ENCODE measurements around the gene LRRTM3.

- TF ChIP-seq, protein P1, sequence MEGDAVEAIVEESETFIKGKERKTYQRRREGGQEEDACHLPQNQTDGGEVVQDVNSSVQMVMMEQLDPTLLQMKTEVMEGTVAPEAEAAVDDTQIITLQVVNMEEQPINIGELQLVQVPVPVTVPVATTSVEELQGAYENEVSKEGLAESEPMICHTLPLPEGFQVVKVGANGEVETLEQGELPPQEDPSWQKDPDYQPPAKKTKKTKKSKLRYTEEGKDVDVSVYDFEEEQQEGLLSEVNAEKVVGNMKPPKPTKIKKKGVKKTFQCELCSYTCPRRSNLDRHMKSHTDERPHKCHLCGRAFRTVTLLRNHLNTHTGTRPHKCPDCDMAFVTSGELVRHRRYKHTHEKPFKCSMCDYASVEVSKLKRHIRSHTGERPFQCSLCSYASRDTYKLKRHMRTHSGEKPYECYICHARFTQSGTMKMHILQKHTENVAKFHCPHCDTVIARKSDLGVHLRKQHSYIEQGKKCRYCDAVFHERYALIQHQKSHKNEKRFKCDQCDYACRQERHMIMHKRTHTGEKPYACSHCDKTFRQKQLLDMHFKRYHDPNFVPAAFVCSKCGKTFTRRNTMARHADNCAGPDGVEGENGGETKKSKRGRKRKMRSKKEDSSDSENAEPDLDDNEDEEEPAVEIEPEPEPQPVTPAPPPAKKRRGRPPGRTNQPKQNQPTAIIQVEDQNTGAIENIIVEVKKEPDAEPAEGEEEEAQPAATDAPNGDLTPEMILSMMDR (tag by site-specific recombination; IDR thresholded peaks at IDR 0.05) = no peak
- TF ChIP-seq ZNF658 (tag by site-specific recombination; IDR thresholded peaks at IDR 0.05) (no peak), ZNF311 (tag by site-specific recombination; IDR thresholded peaks at IDR 0.05; ENCODE audit: borderline replicate concordance) (no peak), ZNF292 (tag by site-specific recombination; IDR thresholded peaks at IDR 0.05; ENCODE audit: borderline replicate concordance, low read depth) (no peak), ZBTB11 (tag by site-specific recombination; conservative IDR thresholded peaks at IDR 0.05; ENCODE audit: low read depth) (no peak), ZFP37 (tag by site-specific recombination; IDR thresholded peaks at IDR 0.05) (no peak), ZBTB21 (tag by site-specific recombination; IDR thresholded peaks at IDR 0.05) (no peak), ZBTB7A (tag by site-specific recombination; IDR thresholded peaks at IDR 0.05; ENCODE audit: low read depth) (no peak), ZNF335 (tag by site-specific recombination; conservative IDR thresholded peaks at IDR 0.05) (no peak)
- TF ChIP-seq, protein P2, sequence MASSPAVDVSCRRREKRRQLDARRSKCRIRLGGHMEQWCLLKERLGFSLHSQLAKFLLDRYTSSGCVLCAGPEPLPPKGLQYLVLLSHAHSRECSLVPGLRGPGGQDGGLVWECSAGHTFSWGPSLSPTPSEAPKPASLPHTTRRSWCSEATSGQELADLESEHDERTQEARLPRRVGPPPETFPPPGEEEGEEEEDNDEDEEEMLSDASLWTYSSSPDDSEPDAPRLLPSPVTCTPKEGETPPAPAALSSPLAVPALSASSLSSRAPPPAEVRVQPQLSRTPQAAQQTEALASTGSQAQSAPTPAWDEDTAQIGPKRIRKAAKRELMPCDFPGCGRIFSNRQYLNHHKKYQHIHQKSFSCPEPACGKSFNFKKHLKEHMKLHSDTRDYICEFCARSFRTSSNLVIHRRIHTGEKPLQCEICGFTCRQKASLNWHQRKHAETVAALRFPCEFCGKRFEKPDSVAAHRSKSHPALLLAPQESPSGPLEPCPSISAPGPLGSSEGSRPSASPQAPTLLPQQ (tag by site-specific recombination; IDR thresholded peaks at IDR 0.05) = no peak
- TF ChIP-seq, protein P3, sequence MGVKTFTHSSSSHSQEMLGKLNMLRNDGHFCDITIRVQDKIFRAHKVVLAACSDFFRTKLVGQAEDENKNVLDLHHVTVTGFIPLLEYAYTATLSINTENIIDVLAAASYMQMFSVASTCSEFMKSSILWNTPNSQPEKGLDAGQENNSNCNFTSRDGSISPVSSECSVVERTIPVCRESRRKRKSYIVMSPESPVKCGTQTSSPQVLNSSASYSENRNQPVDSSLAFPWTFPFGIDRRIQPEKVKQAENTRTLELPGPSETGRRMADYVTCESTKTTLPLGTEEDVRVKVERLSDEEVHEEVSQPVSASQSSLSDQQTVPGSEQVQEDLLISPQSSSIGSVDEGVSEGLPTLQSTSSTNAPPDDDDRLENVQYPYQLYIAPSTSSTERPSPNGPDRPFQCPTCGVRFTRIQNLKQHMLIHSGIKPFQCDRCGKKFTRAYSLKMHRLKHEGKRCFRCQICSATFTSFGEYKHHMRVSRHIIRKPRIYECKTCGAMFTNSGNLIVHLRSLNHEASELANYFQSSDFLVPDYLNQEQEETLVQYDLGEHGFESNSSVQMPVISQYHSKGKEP (tag by site-specific recombination; IDR thresholded peaks at IDR 0.05) = no peak
Measured at GRCh38 chr10:66919248-66919647, 6.6 kb upstream of the LRRTM3 start.

All from HEK293 (cell line).